CD4-positive, alpha-beta memory T cell (primary cell): ENCODE results near the gene ABI3BP. TPM values are rescaled to one million over a fixed set of nuclear protein-coding genes. Genes with fewer than 3 reads are reported as not detected.

ENCODE experiments used
- CTCF ChIA-PET: fragments of 350-600 bp; sonication (Branson Sonifier 250); formaldehyde crosslinking; loops from one replicate; lab custom pipeline; 2021; ENCODE audit warnings: inconsistent platforms; ENCODE audit not compliant: partially characterized antibody; lab: Charles Lee
- POLR2A ChIA-PET: fragments of 350-600 bp; sonication (Branson Sonifier 250); formaldehyde crosslinking; loops from one replicate; lab custom pipeline; 2021; ENCODE audit not compliant: partially characterized antibody; lab: Charles Lee
- DNase-seq, 5 donors: peaks; one replicate each; pipeline versions ENCODE4 v3.0.0 to v3.0.0-alpha.2; 2020 to 2022; ENCODE audit warnings: mixed read lengths in 1 of 5
- H3K27ac ChIP-seq: one replicate; pipeline ENCODE4 v1.7.0; 2013; ENCODE audit warnings: low read depth, low read length
- H3K27me3 ChIP-seq: 2 replicates; pipeline ENCODE4 v1.7.0; 2013; ENCODE audit warnings: mild to moderate bottlenecking, low read length, moderate library complexity; ENCODE audit not compliant: insufficient read depth
- H3K36me3 ChIP-seq: 2 replicates; pipeline ENCODE4 v1.7.0; 2013; ENCODE audit warnings: mild to moderate bottlenecking, low read length, moderate library complexity; ENCODE audit not compliant: insufficient read depth
- H3K4me1 ChIP-seq: 2 replicates; pipeline ENCODE4 v1.7.0; 2013; ENCODE audit warnings: mild to moderate bottlenecking, low read length, moderate library complexity; ENCODE audit not compliant: insufficient read depth
- H3K4me3 ChIP-seq, 2 donors: one replicate each; pipeline ENCODE4 v1.7.0; 2013; ENCODE audit warnings: low read length in 2 of 2, mild to moderate bottlenecking in 1 of 2
- H3K9me3 ChIP-seq, 2 donors: one replicate each; pipeline ENCODE4 v1.7.0; 2013; ENCODE audit warnings: low read length in 2 of 2, control low read depth in 1 of 2; ENCODE audit not compliant: control insufficient read depth in 1 of 2
- H3K27ac Mint-ChIP-seq, 7 donors: one replicate each; pipeline ENCODE4 v1.8.0; 2020 to 2021; ENCODE audit warnings: mixed read lengths in 7 of 7, mild to moderate bottlenecking in 6 of 7, inconsistent platforms in 3 of 7, moderate library complexity in 3 of 7
- H3K27me3 Mint-ChIP-seq, 2 donors: one replicate each; pipeline ENCODE4 v1.8.0; 2020 to 2021; ENCODE audit warnings: mixed read lengths in 2 of 2
- H3K36me3 Mint-ChIP-seq, 2 donors: one replicate each; pipeline ENCODE4 v1.8.0; 2020 to 2021; ENCODE audit warnings: mixed read lengths in 2 of 2, inconsistent platforms in 1 of 2, mild to moderate bottlenecking in 1 of 2
- H3K4me1 Mint-ChIP-seq, 4 donors: one replicate each; pipeline ENCODE4 v1.8.0; 2020 to 2021; ENCODE audit warnings: mixed read lengths in 4 of 4, mild to moderate bottlenecking in 1 of 4
- H3K4me3 Mint-ChIP-seq, 8 donors: one replicate each; pipeline ENCODE4 v1.8.0; 2020 to 2021; ENCODE audit warnings: mixed read lengths in 8 of 8, mild to moderate bottlenecking in 7 of 8, moderate library complexity in 6 of 8, inconsistent platforms in 3 of 8
- H3K9me3 Mint-ChIP-seq, 8 donors: one replicate each; pipeline ENCODE4 v1.8.0; 2020 to 2021; ENCODE audit warnings: mixed read lengths in 8 of 8, mild to moderate bottlenecking in 5 of 8, inconsistent platforms in 3 of 8, moderate library complexity in 1 of 8
- intact Hi-C: fragments of 100-400 bp; cut with micrococcal nuclease; formaldehyde crosslinking; loops from one replicate; pipeline ENCODE4 v1.15.1; 2023
- polyA plus RNA-seq, 2 donors: library from polyadenylated mRNA; unstranded; fragments of 300-500 nt; fragmentation: Illumina TruSeq; gene quantifications; one replicate each; pipeline ENCODE4 v1.2.3, GENCODE V29; 2021
- total RNA-seq, 2 experiments: library from RNA; stranded (reverse); gene quantifications; one replicate each; pipeline ENCODE4 v1.2.3, GENCODE V29; 2021

The ABI3BP gene
- total and polyA plus RNA-seq, 4 experiments from 2014 or later: not detected

- H3K4me1 Mint-ChIP-seq: peaks cover 5 to 13% (median 8%) of the 10 kb centered on the region in 4 donors
- H3K9me3 Mint-ChIP-seq: peaks cover 0 to 4% (median 0%) of the 10 kb centered on the region in 8 donors
- Histone ChIP-seq H3K27ac (no peak overlapping the region), H3K4me3 (no peak overlapping the region), H3K27me3 (no peaks in the 10 kb centered on the region), H3K36me3 (no peaks in the 10 kb centered on the region), H3K9me3 (no peaks in the 10 kb centered on the region), H3K4me1 (peaks cover 6% of the 10 kb centered on the region)
- intact Hi-C loops: no loop called here
- no peaks in the 10 kb centered on the region for H3K36me3 Mint-ChIP-seq
- ChIA-PET CTCF (no interaction called here), POLR2A (no interaction called here)
- no peak for DNase-seq
- peaks cover 0 to 2% of the 10 kb centered on the region in 2 donors for H3K27me3 Mint-ChIP-seq
- H3K27ac Mint-ChIP-seq: peak overlapping the region in 1 of 7 donors; percentile 64
- peak overlapping the region in 1 of 8 donors; percentile 2 for H3K4me3 Mint-ChIP-seq
Observed at GRCh38 chr3:100899440-100900091, 93.7 kb downstream of the ABI3BP start.

- Mint-ChIP-seq H3K27me3 (peaks cover 2 to 4% of the 10 kb centered on the region in 2 donors), H3K9me3 (peaks cover 0 to 4% (median 0%) of the 10 kb centered on the region in 8 donors), H3K36me3 (no peaks in the 10 kb centered on the region), H3K4me3 (peak overlapping the region in 2 of 8 donors; percentile 2 to 7), H3K4me1 (peaks cover 5 to 13% (median 8%) of the 10 kb centered on the region in 4 donors), H3K27ac (no peak overlapping the region)
- intact Hi-C loops: no loop called here
- no peak for DNase-seq
- peaks cover 6% of the 10 kb centered on the region for H3K4me1 ChIP-seq
- no peaks in the 10 kb centered on the region for H3K36me3 ChIP-seq
- no peaks in the 10 kb centered on the region for H3K27me3 ChIP-seq
- CTCF ChIA-PET: no interaction called here
- POLR2A ChIA-PET: no interaction called here
- H3K4me3 ChIP-seq: no peak overlapping the region
- no peak overlapping the region for H3K27ac ChIP-seq
- H3K9me3 ChIP-seq: no peaks in the 10 kb centered on the region
Observed at GRCh38 chr3:100898681-100899080, 94.5 kb downstream of the ABI3BP start.

- ChIA-PET CTCF (no interaction called here), POLR2A (no interaction called here)
Observed at GRCh38 chr3:100896994-100897393, 96.2 kb downstream of the ABI3BP start.

DNA sequence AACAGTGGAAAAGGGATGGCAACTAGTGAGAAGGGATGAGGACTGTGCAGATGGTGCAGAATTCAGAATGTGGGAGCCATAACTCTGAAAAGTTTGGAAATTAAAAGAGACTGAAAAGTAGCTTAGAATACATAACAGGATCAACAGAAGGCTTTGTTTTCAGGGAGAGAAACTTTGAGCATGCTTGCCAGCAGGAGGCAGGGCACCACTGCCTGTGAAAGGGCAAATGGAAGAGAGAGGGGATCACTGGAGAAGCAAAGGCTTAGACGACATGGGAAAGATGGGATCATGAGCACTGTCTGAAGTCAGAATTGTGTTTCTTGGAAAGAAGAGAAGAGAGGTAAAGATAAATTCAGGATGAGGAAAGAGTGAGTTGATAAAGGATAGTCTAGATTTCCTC, 99.6 kb downstream of the ABI3BP start:
- peaks cover 0 to 5% (median under 1%) of the 10 kb centered on the region in 8 donors for H3K9me3 Mint-ChIP-seq
- DNase-seq: no peak
- peaks cover 0 to 2% (median under 1%) of the 10 kb centered on the region in 4 donors for H3K4me1 Mint-ChIP-seq
- Histone ChIP-seq H3K27ac (no peak overlapping the region), H3K9me3 (no peaks in the 10 kb centered on the region), H3K36me3 (no peaks in the 10 kb centered on the region), H3K27me3 (no peaks in the 10 kb centered on the region), H3K4me1 (no peaks in the 10 kb centered on the region), H3K4me3 (no peak overlapping the region)
- intact Hi-C loops: no loop called here
- no peak overlapping the region for H3K27ac Mint-ChIP-seq
- H3K27me3 Mint-ChIP-seq: peaks cover 9 to 18% of the 10 kb centered on the region in 2 donors
- ChIA-PET CTCF (no interaction called here), POLR2A (no interaction called here)
- no peak overlapping the region for H3K4me3 Mint-ChIP-seq
- no peaks in the 10 kb centered on the region for H3K36me3 Mint-ChIP-seq

More at GRCh38 chr3:100896994-100897393, 96.2 kb downstream of the ABI3BP start:
- Histone ChIP-seq H3K27ac (no peak overlapping the region), H3K27me3 (no peaks in the 10 kb centered on the region), H3K36me3 (no peaks in the 10 kb centered on the region), H3K9me3 (no peaks in the 10 kb centered on the region), H3K4me1 (peaks cover 6% of the 10 kb centered on the region), H3K4me3 (no peak overlapping the region)
- Mint-ChIP-seq H3K9me3 (peaks cover 0 to 4% (median under 1%) of the 10 kb centered on the region in 8 donors), H3K4me3 (no peak overlapping the region), H3K27me3 (peaks cover 4 to 10% of the 10 kb centered on the region in 2 donors), H3K36me3 (no peaks in the 10 kb centered on the region), H3K4me1 (peaks cover 5 to 13% (median 8%) of the 10 kb centered on the region in 4 donors), H3K27ac (no peak overlapping the region)
- no peak for DNase-seq
- intact Hi-C loops: no loop called here

DNA sequence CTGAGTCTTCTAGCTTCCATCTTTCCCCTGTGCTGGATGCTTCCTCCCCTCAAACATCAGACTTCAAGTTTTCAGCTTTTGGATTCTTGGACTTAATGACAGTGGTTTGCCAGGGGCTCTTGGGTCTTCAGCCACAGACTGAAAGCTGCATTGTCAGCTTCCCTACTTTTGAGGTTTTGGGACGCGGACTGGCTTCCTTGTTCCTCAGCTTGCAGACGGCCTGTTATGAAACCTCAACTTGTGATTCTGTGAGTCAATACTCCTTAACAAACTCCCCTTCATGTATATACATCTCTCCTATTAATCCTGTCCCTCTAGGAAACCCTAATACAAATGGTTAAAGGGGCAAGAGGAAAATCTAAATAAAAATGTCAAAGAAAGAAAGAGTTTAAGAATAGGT, 100.1 kb downstream of the ABI3BP start:
- POLR2A ChIA-PET: no interaction called here
- intact Hi-C loops: no loop called here

GRCh38 chr3:100891827-100892226, 101.4 kb downstream of the ABI3BP start:
- Mint-ChIP-seq H3K9me3 (peaks cover 0 to 4% (median under 1%) of the 10 kb centered on the region in 8 donors), H3K36me3 (no peaks in the 10 kb centered on the region)
- CTCF ChIA-PET: no interaction called here

More for the DNA sequence above, 100.1 kb downstream of the ABI3BP start:
- Mint-ChIP-seq H3K36me3 (no peaks in the 10 kb centered on the region), H3K4me1 (no peaks in the 10 kb centered on the region), H3K4me3 (no peak overlapping the region), H3K9me3 (peaks cover 0 to 4% (median under 1%) of the 10 kb centered on the region in 8 donors), H3K27me3 (peaks cover 9 to 18% of the 10 kb centered on the region in 2 donors), H3K27ac (no peak overlapping the region)
- Histone ChIP-seq H3K9me3 (no peaks in the 10 kb centered on the region), H3K36me3 (no peaks in the 10 kb centered on the region), H3K27ac (no peak overlapping the region), H3K4me3 (no peak overlapping the region), H3K4me1 (no peaks in the 10 kb centered on the region), H3K27me3 (no peaks in the 10 kb centered on the region)
- DNase-seq: no peak
- CTCF ChIA-PET: no interaction called here

GRCh38 chr3:100891033-100891432, 102.2 kb downstream of the ABI3BP start:
- Mint-ChIP-seq H3K4me3 (no peak overlapping the region), H3K36me3 (no peaks in the 10 kb centered on the region), H3K4me1 (no peaks in the 10 kb centered on the region), H3K27ac (no peak overlapping the region), H3K9me3 (peaks cover 0 to 4% (median under 1%) of the 10 kb centered on the region in 8 donors), H3K27me3 (peaks cover 11 to 18% of the 10 kb centered on the region in 2 donors)
- no peaks in the 10 kb centered on the region for H3K4me1 ChIP-seq
- CTCF ChIA-PET: no interaction called here
- intact Hi-C loops: no loop called here
- H3K9me3 ChIP-seq: no peaks in the 10 kb centered on the region
- H3K4me3 ChIP-seq: no peak overlapping the region
- H3K27me3 ChIP-seq: no peaks in the 10 kb centered on the region
- H3K36me3 ChIP-seq: no peaks in the 10 kb centered on the region
- H3K27ac ChIP-seq: no peak overlapping the region
- no peak for DNase-seq
- POLR2A ChIA-PET: no interaction called here

More at GRCh38 chr3:100891827-100892226, 101.4 kb downstream of the ABI3BP start:
- no peak for DNase-seq
- H3K27me3 ChIP-seq: no peaks in the 10 kb centered on the region
- no peaks in the 10 kb centered on the region for H3K9me3 ChIP-seq
- intact Hi-C loops: no loop called here
- peaks cover 11 to 18% of the 10 kb centered on the region in 2 donors for H3K27me3 Mint-ChIP-seq
- no peak overlapping the region for H3K27ac ChIP-seq
- no peaks in the 10 kb centered on the region for H3K4me1 ChIP-seq
- POLR2A ChIA-PET: no interaction called here
- no peaks in the 10 kb centered on the region for H3K36me3 ChIP-seq
- no peak overlapping the region for H3K4me3 Mint-ChIP-seq
- H3K4me1 Mint-ChIP-seq: no peaks in the 10 kb centered on the region
- H3K27ac Mint-ChIP-seq: no peak overlapping the region
- H3K4me3 ChIP-seq: no peak overlapping the region
